Right lobe of liver (tissue), 4 donors: ENCODE data around the gene TMEM41A.

Experiments used
- POLR2A ChIP-seq: fragments of 450-650 bp; IDR thresholded peaks from one replicate; pipeline ENCODE4 v1.6.1; 2017; ENCODE audit warnings: antibody characterized with exemption, mild to moderate bottlenecking
- TF ChIP-seq, protein P1 (sequence below), 4 donors: fragments of 200-600 bp in 3 of 4; fragments of 450-650 bp in 1 of 4; IDR thresholded peaks; one replicate each; pipeline versions ENCODE4 v1.5.1 to v1.8.0; 2016 to 2022; ENCODE audit warnings: antibody characterized with exemption in 4 of 4, mild to moderate bottlenecking in 2 of 4
- donor health status: DM: no; HTN: no; CAD: no.
- donor health status: DM: no; HTN: no; CAD: no.
- donor health status: DM: no; HTN: yes; CAD: no.

DNA sequence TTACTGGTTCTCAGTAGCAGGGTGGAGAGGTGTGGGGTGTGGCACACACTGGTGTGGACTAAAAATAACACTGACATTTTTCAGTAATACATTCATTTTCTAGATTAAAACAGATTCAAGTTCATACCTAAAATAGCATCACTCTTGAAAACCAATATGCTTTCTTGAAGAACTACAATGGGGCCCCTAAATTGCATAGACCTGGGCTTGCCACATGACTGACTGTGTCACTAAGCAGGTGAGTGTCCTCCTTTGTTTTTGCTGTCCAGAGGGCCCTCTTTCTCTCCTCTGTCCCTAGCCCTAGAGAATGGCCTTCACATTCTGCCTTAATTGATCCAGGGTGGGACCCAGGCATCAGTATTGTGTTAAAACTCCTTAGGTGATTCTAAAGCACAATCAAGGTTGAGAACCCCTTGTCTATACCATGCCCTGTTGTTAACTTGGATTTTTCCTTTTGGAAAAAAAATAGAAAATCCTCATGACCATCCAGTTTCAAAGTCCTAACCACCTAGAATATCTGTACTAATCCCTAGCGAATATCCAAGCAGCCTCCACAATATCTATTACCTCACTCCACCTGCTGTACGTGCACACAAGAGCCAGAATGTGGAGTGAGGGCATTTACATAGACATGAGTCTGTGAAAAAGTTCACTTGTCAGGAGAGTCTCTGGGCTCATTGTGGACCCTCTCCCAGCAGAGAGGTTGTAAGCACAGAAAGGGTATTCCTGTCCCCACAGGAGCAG, 18.7 kb upstream of the TMEM41A start:
- TF ChIP-seq, protein P1, sequence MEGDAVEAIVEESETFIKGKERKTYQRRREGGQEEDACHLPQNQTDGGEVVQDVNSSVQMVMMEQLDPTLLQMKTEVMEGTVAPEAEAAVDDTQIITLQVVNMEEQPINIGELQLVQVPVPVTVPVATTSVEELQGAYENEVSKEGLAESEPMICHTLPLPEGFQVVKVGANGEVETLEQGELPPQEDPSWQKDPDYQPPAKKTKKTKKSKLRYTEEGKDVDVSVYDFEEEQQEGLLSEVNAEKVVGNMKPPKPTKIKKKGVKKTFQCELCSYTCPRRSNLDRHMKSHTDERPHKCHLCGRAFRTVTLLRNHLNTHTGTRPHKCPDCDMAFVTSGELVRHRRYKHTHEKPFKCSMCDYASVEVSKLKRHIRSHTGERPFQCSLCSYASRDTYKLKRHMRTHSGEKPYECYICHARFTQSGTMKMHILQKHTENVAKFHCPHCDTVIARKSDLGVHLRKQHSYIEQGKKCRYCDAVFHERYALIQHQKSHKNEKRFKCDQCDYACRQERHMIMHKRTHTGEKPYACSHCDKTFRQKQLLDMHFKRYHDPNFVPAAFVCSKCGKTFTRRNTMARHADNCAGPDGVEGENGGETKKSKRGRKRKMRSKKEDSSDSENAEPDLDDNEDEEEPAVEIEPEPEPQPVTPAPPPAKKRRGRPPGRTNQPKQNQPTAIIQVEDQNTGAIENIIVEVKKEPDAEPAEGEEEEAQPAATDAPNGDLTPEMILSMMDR (IDR thresholded peaks at IDR 0.05): no peak
- no peak for TF ChIP-seq POLR2A
